Measurements from ENCODE around the gene FAM107B.

FAM107B gene

GRCh38 chr10:14571866-14572507 lies 202.7 kb downstream of the FAM107B start:
- no peak for DNase-seq

DNA sequence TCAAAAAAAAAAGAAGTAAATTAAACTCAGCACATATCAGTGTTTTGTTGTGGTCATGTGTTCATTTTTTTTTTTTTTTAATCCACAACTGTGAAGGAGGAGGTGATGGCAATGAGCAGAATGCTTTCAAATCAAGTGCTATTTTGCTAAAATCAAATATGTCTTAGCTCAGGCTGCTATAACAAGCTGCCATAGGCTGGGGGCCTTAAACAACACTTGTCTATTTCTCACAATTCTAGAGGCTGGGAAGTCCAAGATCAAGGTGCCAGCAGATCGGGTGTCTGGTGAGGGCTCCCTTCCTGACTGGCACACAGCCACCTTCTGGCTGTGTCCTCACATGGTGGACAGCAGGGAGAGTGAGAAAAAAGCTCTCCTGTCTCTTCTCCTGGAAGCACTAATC lies 203.9 kb downstream of the FAM107B start:
- DNase-seq: no peak

DNA sequence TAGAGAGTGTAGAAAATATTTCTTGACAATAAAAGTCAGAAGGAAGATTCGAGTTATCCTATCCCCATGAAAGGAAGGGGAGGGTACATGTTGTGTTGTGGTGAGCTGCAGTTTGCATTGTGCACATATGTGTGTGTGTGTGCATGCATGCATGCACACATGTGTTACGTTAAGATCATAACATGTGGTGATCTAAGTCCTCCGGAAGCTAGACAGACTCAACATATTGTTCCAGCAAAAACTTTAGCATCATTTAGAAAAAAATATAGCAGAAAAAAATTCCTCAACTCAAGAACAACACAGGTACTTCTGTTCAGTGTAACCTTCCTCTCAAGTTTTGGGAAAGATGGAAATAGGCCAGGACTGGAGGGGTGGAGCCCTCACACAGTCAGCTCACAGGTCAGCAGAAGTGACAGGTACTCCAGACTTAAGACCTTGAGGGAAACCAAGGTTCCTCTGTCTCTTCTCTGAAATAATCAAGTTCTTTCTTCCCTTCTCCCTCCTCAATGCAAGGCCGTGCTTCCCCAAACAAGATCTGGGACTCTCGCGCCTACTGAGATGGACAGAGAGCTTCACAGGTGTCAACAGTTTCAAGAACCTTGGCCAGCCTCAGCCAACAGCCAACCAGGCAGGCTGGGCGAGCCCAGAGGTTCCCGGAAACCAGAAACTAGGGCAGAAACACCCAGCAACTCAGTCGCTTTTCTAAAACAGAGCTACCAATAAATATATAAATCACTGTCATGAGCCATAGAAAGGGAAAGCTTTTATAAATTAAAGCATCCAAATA lies 205.2 kb downstream of the FAM107B start:
- DNase-seq: no peak

DNA sequence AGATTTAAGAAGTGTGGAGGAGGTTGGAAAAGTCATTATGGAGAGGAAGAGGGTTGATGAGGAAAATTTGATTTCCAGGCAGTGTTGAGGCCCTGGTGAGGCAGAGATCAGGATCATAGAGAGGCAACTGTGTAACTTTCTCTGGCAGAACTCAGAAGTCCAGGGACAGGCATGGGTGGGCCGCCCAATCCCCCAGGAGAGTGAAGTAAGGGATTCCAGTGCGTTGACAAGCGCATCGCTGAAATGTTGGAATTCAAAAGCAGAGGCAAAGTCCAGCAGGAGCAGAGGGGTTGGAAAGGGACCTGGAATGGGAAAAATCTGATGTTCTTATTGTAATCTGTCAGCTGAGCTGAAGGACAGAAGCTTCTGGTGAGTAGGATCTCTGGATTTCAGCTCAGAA lies 207.3 kb downstream of the FAM107B start:
- DNase-seq: no peak

DNA sequence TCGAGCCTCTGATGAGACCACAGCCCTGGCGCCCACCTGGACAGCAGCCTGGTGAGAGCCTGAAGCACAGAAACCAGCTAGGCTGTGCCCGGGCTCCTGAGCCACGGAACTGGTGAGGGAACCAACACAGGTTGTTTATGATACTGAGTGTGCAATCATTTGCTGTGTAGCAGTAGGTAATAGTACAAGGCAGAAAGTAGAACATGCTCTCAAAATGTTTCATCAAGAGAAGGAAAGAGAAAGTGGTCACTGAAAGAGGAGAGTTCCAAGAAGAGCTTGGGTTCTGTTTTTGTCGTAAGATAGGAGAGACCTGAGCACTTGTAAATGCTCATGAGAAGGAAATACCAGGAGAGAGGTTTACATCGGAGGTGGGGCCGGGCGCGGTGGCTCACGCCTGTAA lies 208.2 kb downstream of the FAM107B start:
- no peak for DNase-seq

GRCh38 chr10:14565199-14565598 lies 209.5 kb downstream of the FAM107B start:
- no peak for DNase-seq

DNA sequence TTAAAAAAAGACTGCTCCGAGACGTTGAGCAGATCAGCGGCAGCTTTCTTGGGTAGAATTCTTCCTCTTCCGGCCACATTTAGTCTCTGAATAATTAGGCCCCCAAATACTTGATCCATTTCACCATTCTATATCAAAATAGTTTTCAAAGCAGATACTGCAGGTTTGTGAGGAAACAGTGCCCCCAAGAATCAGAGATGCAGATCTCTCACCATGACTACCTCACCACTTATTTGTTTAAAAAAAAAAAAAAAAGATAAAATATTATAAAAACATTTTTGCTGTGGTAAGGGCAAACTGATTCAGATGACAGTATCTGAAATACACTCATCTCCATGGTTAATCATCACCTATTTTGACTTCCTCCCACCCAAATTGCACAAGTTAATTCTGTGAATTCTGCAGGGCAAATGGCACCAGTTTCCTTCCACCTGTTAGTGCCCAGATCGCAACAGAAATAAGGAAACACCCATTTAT lies 210.4 kb downstream of the FAM107B start:
- no peak for DNase-seq

DNA sequence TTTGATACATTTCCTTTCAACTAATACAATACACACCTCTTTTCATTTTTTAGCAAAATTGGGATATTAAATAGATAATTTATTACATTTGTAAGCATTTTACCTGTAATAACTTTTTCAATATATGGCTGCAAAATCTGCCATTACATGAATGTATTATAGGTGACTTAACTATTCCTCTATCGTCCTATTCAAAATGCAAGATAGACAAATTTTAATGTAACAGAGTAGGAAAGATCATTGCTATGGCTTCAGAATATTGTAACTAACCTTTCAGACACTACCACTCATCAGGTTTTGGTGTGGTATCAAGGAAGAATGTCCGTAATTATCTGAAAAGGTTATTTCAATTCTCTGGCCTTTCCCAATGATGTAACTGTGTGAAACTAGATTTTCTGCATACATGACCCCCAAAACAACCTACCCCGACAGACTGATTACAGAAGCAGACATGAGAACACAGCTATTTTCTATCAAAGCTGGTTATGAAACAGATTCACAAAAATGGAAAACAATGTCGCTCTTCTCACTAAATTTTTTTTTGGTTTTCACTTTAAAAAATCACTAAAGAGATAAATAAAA lies 211.2 kb downstream of the FAM107B start:
- no peak for DNase-seq

DNA sequence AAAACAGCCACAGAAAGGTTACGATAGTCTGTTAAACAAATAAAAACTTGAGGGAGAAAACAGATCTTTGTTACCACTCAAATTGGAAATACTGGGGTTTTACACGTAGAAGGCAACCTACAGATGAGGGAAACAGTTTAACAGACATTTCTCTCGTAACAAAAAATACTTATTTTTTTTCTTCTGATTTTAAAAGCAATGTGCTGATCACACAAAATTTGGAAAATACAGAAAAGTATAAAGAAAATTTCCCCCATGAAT lies 211.7 kb downstream of the FAM107B start:
- DNase-seq: no peak

- no peak for DNase-seq
These were observed 212.2 kb downstream of the FAM107B start for GRCh38 chr10:14562218-14563075.

GRCh38 chr10:14560791-14561765 lies 213.6 kb downstream of the FAM107B start:
- DNase-seq: no peak

DNA sequence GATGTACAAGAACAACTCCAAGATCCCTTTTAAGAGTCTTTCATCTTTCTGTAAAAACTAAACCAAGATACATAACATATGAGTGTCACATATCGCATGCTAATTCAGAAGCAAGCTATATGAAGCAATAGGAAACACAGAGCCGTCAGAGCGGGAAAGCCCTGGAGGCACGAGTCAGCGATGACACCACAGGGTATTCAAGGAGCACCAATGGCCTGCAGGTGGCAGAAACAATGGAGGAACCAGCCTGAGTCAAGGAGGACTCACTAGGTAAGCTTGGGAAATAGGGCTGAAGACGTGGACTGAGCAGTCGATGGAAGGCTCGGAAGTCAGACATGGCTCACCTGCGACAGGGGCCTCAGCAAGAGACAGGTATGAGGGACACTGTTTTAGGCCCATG lies 214.4 kb downstream of the FAM107B start:
- DNase-seq: no peak

DNA sequence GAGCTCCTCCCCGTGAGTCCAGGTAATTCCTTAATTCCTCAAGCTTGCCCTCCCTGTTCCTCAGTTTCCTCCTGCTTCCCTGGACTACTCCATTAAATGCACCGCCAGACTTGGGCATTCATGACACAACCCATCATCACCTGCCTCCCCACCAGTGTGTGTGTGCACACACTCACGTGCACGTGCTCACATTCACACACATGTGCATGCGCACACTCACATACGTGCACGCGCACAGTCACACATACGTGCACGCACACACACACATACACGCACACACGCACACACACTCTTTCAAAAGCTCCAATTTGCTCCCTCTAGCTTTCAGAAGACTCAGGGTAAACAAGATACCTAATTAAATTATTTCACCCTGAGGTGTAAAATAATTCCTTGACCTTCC lies 216.7 kb downstream of the FAM107B start:
- no peak for DNase-seq

DNA sequence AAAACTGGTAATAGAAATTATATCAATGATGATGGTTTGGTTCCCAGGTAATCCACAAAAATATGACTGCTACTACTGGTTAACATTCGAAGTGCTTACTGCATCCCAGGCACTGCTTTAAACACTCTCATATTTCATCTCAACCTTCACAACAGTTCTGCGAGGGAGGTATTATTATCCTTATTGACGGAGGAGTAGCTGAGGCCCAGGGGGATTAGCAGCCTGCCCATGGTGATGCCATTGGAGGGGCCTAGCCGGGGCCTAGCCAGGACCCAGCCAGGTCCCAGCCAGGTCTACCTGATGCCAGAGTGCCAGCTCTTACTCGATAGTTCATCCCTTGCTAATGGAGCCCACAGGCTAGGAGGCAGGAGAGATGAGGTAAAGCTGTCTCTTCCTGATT lies 217.1 kb downstream of the FAM107B start:
- no peak for DNase-seq

DNA sequence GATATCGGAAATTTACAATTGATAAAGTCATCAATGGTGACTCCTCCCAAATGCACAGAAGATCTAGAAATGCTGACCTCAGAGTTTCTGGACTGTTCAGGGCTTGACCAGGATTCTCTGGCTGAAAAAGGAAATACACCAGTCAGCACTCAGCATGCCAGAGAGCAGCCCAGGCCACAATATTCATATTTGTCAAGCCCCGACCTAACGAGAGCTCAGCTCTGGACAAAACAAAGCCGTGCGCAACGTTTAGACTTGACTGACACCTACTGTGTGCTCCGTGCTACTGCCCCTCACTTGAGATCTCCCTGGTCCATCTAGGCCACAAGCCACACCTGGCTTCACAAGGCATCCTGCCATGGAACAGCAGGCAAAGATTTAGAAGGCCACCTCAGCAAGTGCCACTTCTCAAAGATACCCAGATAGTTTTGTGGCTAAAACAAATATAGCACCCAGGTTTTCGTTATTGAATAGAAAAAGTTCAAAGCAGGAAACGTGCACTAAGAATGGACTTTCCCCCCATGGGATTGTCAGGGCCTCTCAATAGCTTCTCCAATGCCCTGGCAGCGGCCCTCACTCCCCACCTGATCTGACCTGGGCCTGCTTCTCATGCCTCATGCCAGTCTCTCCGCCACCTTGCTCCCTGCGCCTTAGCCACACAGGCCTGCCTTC lies 218.3 kb downstream of the FAM107B start:
- no peak for DNase-seq

DNA sequence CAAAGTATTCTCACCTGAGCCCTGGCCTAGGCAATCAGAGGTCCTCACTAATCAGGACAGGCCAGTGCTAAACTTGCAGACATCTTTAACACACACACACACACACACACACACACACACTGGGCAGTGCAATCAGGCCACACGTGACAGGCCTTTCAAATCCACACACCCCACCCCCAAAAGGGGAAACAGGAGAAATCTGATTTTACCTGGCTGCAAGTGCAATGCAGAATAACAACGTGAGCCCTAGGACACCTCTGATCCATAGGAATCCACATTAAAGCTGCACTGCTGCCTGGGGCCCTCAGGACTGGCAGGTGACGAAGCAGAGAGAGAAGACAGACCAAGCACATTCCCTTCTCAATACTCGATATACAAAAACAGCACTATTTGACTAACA lies 218.9 kb downstream of the FAM107B start:
- DNase-seq: no peak

GRCh38 chr10:14554491-14555205 lies 220.0 kb downstream of the FAM107B start:
- no peak for DNase-seq

- no peak for DNase-seq
These were observed 220.6 kb downstream of the FAM107B start for GRCh38 chr10:14554091-14554490.

DNA sequence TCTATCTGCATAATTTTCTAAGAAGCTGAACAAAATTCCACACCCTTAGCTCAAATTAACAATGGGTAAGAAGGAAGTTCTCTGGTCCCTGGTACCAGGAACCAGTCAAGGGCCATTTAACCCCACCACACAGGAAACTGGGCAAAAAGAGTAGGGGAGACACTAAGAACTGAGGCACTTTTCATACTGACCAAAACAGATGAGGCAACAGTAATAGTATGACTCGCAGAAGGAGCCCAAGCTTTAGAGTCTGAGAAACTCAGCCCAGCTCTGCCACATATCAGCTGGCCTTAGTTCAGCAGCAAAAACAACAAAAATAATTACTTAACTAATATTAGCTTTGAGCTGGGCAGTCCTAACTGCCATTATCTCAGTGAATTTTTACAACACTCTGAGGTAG lies 221.2 kb downstream of the FAM107B start:
- peak; percentile 47 for DNase-seq

DNA sequence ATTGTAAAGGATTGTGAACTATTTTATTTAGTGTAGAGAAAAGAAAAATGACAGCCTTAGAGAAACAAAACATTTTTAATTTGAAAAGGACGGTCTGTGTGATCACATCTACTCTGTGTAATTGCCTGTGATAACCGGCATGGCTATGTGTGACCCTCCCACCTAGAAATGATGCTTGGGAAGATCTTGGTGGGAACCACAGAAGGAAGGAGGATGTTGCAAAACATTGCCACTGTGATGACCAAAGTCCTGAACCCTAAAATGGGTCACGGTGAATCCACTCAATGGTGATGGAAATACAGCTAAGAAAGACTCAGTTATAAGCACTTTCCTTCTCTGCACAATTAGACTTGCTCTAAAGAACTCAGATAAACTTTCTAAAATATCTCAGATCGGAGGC lies 222.7 kb downstream of the FAM107B start:
- no peak for DNase-seq

DNA sequence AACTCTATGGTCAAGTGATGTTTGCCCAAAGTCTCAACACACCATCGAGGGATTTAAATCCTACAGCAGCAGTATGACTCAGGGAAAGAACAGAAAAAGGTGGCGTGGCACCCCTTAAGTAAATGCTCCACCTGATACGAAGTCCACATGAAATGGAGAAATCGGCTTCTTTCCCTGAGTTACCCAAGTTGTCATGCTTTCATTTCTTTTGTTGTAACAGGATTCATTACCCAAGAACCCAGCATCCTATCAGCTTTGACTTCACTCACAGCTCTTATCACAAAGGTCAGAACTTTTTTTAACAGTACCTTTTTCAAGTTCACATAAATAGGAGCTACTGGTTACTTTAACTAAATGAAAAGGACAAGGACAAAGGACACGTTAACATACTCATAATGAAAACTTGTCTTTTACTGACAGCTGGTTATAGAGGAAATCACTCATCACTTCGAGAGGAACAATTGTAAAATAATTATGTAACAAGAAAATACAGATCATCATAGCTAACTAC lies 224.2 kb downstream of the FAM107B start:
- no peak for DNase-seq
